GM18870 (cell line): ENCODE measurements around the gene KLHL1.

Experiments used
- ATAC-seq: cut with Tn5 transposase; IDR thresholded peaks from one replicate; pipeline ENCODE4 v1.9.1; 2021; ENCODE audit warnings: moderate library complexity; ENCODE audit not compliant: unreplicated experiment

Gene KLHL1

GRCh38 chr13:70022646-70023045 lies 85.6 kb downstream of the KLHL1 start:
- no peak for ATAC-seq

- no peak for ATAC-seq
These were observed 92.1 kb downstream of the KLHL1 start for GRCh38 chr13:70016116-70016515.

GRCh38 chr13:70014337-70014736 lies 93.9 kb downstream of the KLHL1 start:
- no peak for ATAC-seq

GRCh38 chr13:69999875-70000274 lies 108.4 kb downstream of the KLHL1 start:
- no peak for ATAC-seq

GRCh38 chr13:69997061-69997460 lies 111.2 kb downstream of the KLHL1 start:
- ATAC-seq: no peak

- peak; percentile 71 for ATAC-seq
These were observed 127.5 kb downstream of the KLHL1 start for GRCh38 chr13:69980799-69981198.

- ATAC-seq: no peak
These were observed 132.8 kb downstream of the KLHL1 start for GRCh38 chr13:69975496-69975895.

GRCh38 chr13:69970520-69970919 lies 137.7 kb downstream of the KLHL1 start:
- ATAC-seq: no peak

- ATAC-seq: no peak
These were observed 149.2 kb downstream of the KLHL1 start for GRCh38 chr13:69959046-69959445.

GRCh38 chr13:69956839-69957238 lies 151.4 kb downstream of the KLHL1 start:
- no peak for ATAC-seq

GRCh38 chr13:69956349-69956748 lies 151.9 kb downstream of the KLHL1 start:
- ATAC-seq: no peak

- no peak for ATAC-seq
These were observed 153.0 kb downstream of the KLHL1 start for GRCh38 chr13:69955271-69955670.

GRCh38 chr13:69951412-69951811 lies 156.8 kb downstream of the KLHL1 start:
- ATAC-seq: no peak

- ATAC-seq: no peak
These were observed 158.1 kb downstream of the KLHL1 start for GRCh38 chr13:69950160-69950559.

GRCh38 chr13:69948016-69948415 lies 160.2 kb downstream of the KLHL1 start:
- peak; percentile 97 for ATAC-seq

- no peak for ATAC-seq
These were observed 160.7 kb downstream of the KLHL1 start for GRCh38 chr13:69947582-69947981.

GRCh38 chr13:69946511-69946910 lies 161.7 kb downstream of the KLHL1 start:
- ATAC-seq: no peak

- ATAC-seq: peak; percentile 70
These were observed 173.2 kb downstream of the KLHL1 start for GRCh38 chr13:69935043-69935442.

GRCh38 chr13:69928262-69928661 lies 180.0 kb downstream of the KLHL1 start:
- ATAC-seq: no peak

GRCh38 chr13:69921156-69921555 lies 187.1 kb downstream of the KLHL1 start:
- no peak for ATAC-seq

- ATAC-seq: no peak
These were observed 195.6 kb downstream of the KLHL1 start for GRCh38 chr13:69912630-69913029.

GRCh38 chr13:69910800-69911199 lies 197.5 kb downstream of the KLHL1 start:
- no peak for ATAC-seq

- ATAC-seq: no peak
These were observed 203.5 kb downstream of the KLHL1 start for GRCh38 chr13:69904784-69905183.

- no peak for ATAC-seq
These were observed 205.2 kb downstream of the KLHL1 start for GRCh38 chr13:69903081-69903480.
